GM12873 (cell line): Measurements from ENCODE around the gene C22orf39.
A peak's percentile ranks its signal among the peaks of the same experiment; 100 is the strongest.

ENCODE experiments used
- CTCF ChIP-seq: IDR thresholded peaks from 2 replicates; pipeline ENCODE4 v1.5.1; 2012; ENCODE audit warnings: low read depth, mild to moderate bottlenecking, moderate library complexity, low read length, control low read depth; ENCODE audit not compliant: insufficient read depth; ENCODE audit errors: missing control alignments

Gene C22orf39

GRCh38 chr22:19479355-19480172 lies 32.1 kb upstream of the C22orf39 start, which contains the start of gene CDC45:
Gene CDC45 (plus strand): TSS chr22:19479920. CDS start chr22:19479969, 49 bp downstream.
- TF ChIP-seq CTCF = no peak

- TF ChIP-seq CTCF = no peak
These were observed 31.4 kb upstream of the C22orf39 start, which contains the start of gene UFD1 for GRCh38 chr22:19478901-19479354. Gene UFD1 (minus strand): TSS chr22:19479193. CDS start chr22:19479085, 108 bp downstream.

GRCh38 chr22:19478045-19478900 lies 30.8 kb upstream of the C22orf39 start:
- no peak for TF ChIP-seq CTCF

- no peak for TF ChIP-seq CTCF
These were observed 30.0 kb upstream of the C22orf39 start for GRCh38 chr22:19477321-19478044.

GRCh38 chr22:19476023-19476422 lies 28.5 kb upstream of the C22orf39 start:
- no peak for TF ChIP-seq CTCF

- TF ChIP-seq CTCF = peak; percentile 21
These were observed 26.1 kb upstream of the C22orf39 start for GRCh38 chr22:19473578-19473977.
